ENCODE results near the gene TC2N.

The TC2N gene

GRCh38 chr14:91841065-91841464 is 26.3 kb downstream of the TC2N start:
- TF ChIP-seq REST (IDR thresholded peaks at IDR 0.05; ENCODE audit: insufficient read depth in 1 of 2, low read depth in 2 of 2, low read length in 2 of 2) (no peak), SIN3A (IDR thresholded peaks at IDR 0.05; ENCODE audit: borderline replicate concordance, insufficient read depth, low read length) (no peak), POLR2AphosphoS5 (IDR thresholded peaks at IDR 0.05; ENCODE audit: low read depth, low read length) (no peak), FOXP2 (optimal IDR thresholded peaks at IDR 0.05; ENCODE audit: borderline replicate concordance, extremely low read depth, extremely low read length, insufficient read depth) (no peak), TAF1 (IDR thresholded peaks at IDR 0.05; ENCODE audit: borderline replicate concordance, insufficient read depth, low read length) (no peak)

GRCh38 chr14:91839749-91840148 is 27.6 kb downstream of the TC2N start:
- TF ChIP-seq FOXP2 (optimal IDR thresholded peaks at IDR 0.05; ENCODE audit: borderline replicate concordance, extremely low read depth, extremely low read length, insufficient read depth) (no peak), POLR2AphosphoS5 (IDR thresholded peaks at IDR 0.05; ENCODE audit: low read depth, low read length) (no peak)

DNA sequence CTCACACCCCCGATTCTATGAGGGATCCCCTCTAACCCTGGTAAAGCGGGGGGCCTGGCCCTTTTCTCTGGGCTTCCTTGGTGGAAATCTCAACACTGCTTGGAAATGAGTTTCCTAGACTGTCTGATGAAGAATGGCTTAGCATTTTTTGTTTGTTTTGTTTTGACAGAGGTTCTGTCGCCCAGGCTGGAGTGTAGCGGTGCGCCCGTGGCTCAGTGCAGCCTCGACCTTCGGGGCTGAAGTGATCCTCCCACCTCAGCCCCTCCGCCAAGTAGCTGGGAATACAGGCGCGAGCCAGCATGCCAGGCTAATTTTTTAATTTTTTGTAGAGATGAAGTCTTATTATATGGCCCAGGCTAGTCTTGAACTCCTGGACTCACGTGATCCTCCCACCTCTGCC is 30.3 kb downstream of the TC2N start:
- TF ChIP-seq SIN3A (IDR thresholded peaks at IDR 0.05; ENCODE audit: borderline replicate concordance, insufficient read depth, low read length) (no peak), REST (IDR thresholded peaks at IDR 0.05; ENCODE audit: insufficient read depth in 1 of 2, low read depth in 2 of 2, low read length in 2 of 2) (no peak), TAF1 (IDR thresholded peaks at IDR 0.05; ENCODE audit: borderline replicate concordance, insufficient read depth, low read length) (no peak), POLR2AphosphoS5 (IDR thresholded peaks at IDR 0.05; ENCODE audit: low read depth, low read length) (no peak), FOXP2 (optimal IDR thresholded peaks at IDR 0.05; ENCODE audit: borderline replicate concordance, extremely low read depth, extremely low read length, insufficient read depth) (no peak)

- no peak for TF ChIP-seq SIN3A (IDR thresholded peaks at IDR 0.05; ENCODE audit: borderline replicate concordance, insufficient read depth, low read length)
- no peak for TF ChIP-seq REST (IDR thresholded peaks at IDR 0.05; ENCODE audit: insufficient read depth in 1 of 2, low read depth in 2 of 2, low read length in 2 of 2)
- TF ChIP-seq POLR2AphosphoS5 (IDR thresholded peaks at IDR 0.05; ENCODE audit: low read depth, low read length), result no peak
- no peak for TF ChIP-seq TAF1 (IDR thresholded peaks at IDR 0.05; ENCODE audit: borderline replicate concordance, insufficient read depth, low read length)
- no peak for TF ChIP-seq FOXP2 (optimal IDR thresholded peaks at IDR 0.05; ENCODE audit: borderline replicate concordance, extremely low read depth, extremely low read length, insufficient read depth)
Observed at GRCh38 chr14:91835920-91836843, 31.2 kb downstream of the TC2N start.

DNA sequence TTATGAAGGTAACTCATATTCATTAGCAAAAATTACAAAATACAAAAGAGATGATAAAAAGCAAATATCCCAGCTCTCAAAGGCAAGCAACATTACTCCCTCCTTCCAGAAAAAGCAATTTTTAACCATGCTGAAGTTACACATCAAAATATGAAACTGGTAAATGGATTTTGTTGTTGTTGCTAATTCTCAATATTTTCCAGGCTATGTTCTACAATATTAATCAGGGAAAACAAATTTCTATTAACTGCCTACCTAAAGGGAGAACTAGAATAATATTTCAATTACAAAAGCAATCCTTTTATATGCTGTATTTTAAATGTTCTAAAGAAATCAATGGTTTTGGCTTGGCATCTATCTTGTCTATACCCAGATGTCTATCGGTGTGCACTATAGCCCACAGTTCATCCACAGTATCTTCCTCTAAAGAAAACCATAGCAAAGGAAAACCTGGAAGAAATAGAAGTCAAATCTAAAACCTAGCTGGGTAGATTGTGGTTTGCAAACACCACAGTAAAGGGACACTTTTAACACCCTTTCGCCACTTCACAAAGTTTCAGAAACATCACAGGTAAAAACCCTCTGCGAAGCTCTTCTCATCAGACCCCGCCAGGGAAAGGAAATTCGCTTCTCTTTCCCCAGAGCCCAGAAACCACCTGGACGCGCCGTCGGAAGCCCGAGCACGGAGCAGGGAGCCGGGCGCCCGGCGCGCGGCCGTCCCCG is 32.0 kb downstream of the TC2N start:
- TF ChIP-seq FOXP2 (optimal IDR thresholded peaks at IDR 0.05; ENCODE audit: borderline replicate concordance, extremely low read depth, extremely low read length, insufficient read depth), result no peak
- no peak for TF ChIP-seq TAF1 (IDR thresholded peaks at IDR 0.05; ENCODE audit: borderline replicate concordance, insufficient read depth, low read length)
- no peak for TF ChIP-seq POLR2AphosphoS5 (IDR thresholded peaks at IDR 0.05; ENCODE audit: low read depth, low read length)

Data from PFSK-1 (cell line).